ENCODE measurements around the gene SLF2.

Gene SLF2

GRCh38 chr10:100968062-100968736, 55.4 kb downstream of the SLF2 start:
- Histone ChIP-seq H3K27ac (replicated peaks) (no peak overlapping the region), H3K27me3 (ENCODE audit: insufficient read depth, poor library complexity, severe bottlenecking) (no peaks in the 10 kb centered on the region), H3K4me3 (replicated peaks; ENCODE audit: insufficient read depth, low read length) (no peak overlapping the region)
- TF ChIP-seq CTCF (IDR thresholded peaks at IDR 0.05; ENCODE audit: insufficient read depth, low read length) (no peak), SPI1 (IDR thresholded peaks at IDR 0.05; ENCODE audit: borderline replicate concordance, low read depth) (no peak), POLR2AphosphoS5 (IDR thresholded peaks at IDR 0.05; ENCODE audit: low read depth) (no peak), GABPA (IDR thresholded peaks at IDR 0.05; ENCODE audit: low read depth) (no peak), REST (IDR thresholded peaks at IDR 0.05; ENCODE audit: insufficient replicate concordance, low read depth) (no peak)
- no peak for DNase-seq (ENCODE audit: low read depth in 1 of 2, low spot score in 1 of 2)

GRCh38 chr10:100968863-100969186, 56.1 kb downstream of the SLF2 start:
- H3K4me3 ChIP-seq (replicated peaks; ENCODE audit: insufficient read depth, low read length), result peak overlapping the region; percentile 29; the same call in 1 of the 2 replicates
- H3K27me3 ChIP-seq (ENCODE audit: insufficient read depth, poor library complexity, severe bottlenecking), result no peaks in the 10 kb centered on the region
- no peak overlapping the region for H3K27ac ChIP-seq (replicated peaks)
- no peak for DNase-seq (ENCODE audit: low read depth in 1 of 2, low spot score in 1 of 2)
- TF ChIP-seq SPI1 (IDR thresholded peaks at IDR 0.05; ENCODE audit: borderline replicate concordance, low read depth) (no peak), POLR2AphosphoS5 (IDR thresholded peaks at IDR 0.05; ENCODE audit: low read depth) (no peak), CTCF (IDR thresholded peaks at IDR 0.05; ENCODE audit: insufficient read depth, low read length) (no peak), REST (IDR thresholded peaks at IDR 0.05; ENCODE audit: insufficient replicate concordance, low read depth) (no peak), GABPA (IDR thresholded peaks at IDR 0.05; ENCODE audit: low read depth) (no peak)

GRCh38 chr10:100969187-100970075, 56.7 kb downstream of the SLF2 start, which contains the start of gene SEMA4G:
SEMA4G (plus strand) TSS chr10:100969504; CDS start chr10:100972913, 3,409 bp downstream.
- peak within 1 kb of the TSS; percentile 29 for H3K4me3 ChIP-seq (replicated peaks; ENCODE audit: insufficient read depth, low read length)
- no peaks in the 10 kb centered on the region for H3K27me3 ChIP-seq (ENCODE audit: insufficient read depth, poor library complexity, severe bottlenecking)
- DNase-seq (ENCODE audit: low read depth in 1 of 2, low spot score in 1 of 2), result peak in 1 of 2 experiments; percentile 12
- no peak within 1 kb of the TSS for H3K27ac ChIP-seq (replicated peaks)
- no peak for TF ChIP-seq GABPA (IDR thresholded peaks at IDR 0.05; ENCODE audit: low read depth)
- TF ChIP-seq POLR2AphosphoS5 (IDR thresholded peaks at IDR 0.05; ENCODE audit: low read depth), result no peak
- TF ChIP-seq CTCF (IDR thresholded peaks at IDR 0.05; ENCODE audit: insufficient read depth, low read length), result peak; percentile 30
